GM12872 (cell line): ENCODE results near the gene RPS3A.

Experiments used
- TF ChIP-seq, protein P1 (sequence below): IDR thresholded peaks from 3 replicates; pipeline ENCODE4 v1.5.1; 2011; ENCODE audit warnings: low read depth, mild to moderate bottlenecking, low read length, moderate library complexity; ENCODE audit not compliant: insufficient read depth

RPS3A gene

GRCh38 chr4:151148261-151148660 is 48.8 kb downstream of the RPS3A start:
- TF ChIP-seq, protein P1, sequence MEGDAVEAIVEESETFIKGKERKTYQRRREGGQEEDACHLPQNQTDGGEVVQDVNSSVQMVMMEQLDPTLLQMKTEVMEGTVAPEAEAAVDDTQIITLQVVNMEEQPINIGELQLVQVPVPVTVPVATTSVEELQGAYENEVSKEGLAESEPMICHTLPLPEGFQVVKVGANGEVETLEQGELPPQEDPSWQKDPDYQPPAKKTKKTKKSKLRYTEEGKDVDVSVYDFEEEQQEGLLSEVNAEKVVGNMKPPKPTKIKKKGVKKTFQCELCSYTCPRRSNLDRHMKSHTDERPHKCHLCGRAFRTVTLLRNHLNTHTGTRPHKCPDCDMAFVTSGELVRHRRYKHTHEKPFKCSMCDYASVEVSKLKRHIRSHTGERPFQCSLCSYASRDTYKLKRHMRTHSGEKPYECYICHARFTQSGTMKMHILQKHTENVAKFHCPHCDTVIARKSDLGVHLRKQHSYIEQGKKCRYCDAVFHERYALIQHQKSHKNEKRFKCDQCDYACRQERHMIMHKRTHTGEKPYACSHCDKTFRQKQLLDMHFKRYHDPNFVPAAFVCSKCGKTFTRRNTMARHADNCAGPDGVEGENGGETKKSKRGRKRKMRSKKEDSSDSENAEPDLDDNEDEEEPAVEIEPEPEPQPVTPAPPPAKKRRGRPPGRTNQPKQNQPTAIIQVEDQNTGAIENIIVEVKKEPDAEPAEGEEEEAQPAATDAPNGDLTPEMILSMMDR: no peak

DNA sequence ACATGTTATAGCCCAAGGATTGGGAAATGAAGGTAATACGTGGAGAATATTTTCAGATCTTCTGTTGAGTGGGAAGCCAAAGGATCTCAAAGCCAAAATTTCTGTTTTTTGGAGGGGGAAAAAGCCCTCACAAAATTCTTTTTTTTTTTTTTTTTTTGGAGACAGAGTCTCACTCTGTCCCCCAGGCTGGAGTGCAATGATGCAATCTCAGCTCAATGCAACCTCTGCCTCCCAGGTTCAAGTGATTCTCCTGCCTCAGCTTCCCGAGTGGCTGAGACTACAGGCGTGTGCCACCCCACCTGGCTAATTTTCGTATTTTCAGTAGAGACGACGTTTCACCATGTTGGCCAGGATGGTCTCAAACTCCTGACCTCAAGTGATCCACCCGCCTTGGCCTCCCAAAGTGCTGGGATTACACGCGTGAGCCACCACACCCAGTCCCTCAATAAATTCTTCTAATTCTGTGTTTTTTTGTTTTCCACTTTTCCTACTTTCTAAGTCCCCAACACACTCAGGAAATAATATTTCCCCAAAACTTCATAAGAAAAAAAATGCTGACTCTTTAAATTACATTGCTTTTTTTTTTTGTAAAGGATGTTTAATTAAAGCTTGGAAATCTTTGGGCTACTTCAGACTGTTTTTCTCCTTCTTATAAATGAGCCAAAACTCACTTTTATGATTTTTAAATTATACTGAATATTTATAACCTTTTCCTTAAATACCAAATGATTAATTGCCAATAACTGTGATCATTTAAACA is 51.6 kb downstream of the RPS3A start:
- TF ChIP-seq, protein P1: no peak

GRCh38 chr4:151152028-151152427 is 52.6 kb downstream of the RPS3A start:
- TF ChIP-seq, protein P1: no peak

GRCh38 chr4:151153585-151153984 is 54.2 kb downstream of the RPS3A start:
- TF ChIP-seq, protein P1: no peak
